ENCODE data around the gene GMPS.
"Not testable (repeated sequence)": the region's sequence is repeated elsewhere in the genome, so short reads cannot be mapped to it uniquely, and the experiment has no call there.

Gene GMPS

GRCh38 chr3:155872904-155873646 lies 2.6 kb downstream of the GMPS start:
- FAIRE-seq, result no peak

GRCh38 chr3:155876037-155876436 lies 5.6 kb downstream of the GMPS start:
- FAIRE-seq, result no peak

GRCh38 chr3:155876503-155876902 lies 6.1 kb downstream of the GMPS start:
- no peak for FAIRE-seq

DNA sequence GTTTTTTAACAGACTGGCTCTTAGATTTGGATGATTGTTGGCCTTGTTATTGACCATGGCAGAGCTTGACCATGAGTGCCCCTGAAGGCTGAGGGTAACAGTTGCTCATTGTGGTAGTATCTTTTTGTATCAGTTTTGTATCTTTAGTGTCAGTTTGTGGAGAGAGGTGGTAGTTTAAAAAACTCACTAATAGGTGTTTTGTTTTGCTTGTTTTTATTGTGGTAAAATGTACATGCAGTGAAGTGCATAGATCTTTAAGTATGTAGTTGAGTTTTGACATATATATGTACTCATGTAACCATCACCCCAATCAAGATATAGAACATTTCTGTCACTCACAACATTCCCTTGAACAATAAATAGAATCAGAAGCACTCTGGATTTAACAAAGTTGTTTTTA lies 9.8 kb downstream of the GMPS start:
- no peak for FAIRE-seq

DNA sequence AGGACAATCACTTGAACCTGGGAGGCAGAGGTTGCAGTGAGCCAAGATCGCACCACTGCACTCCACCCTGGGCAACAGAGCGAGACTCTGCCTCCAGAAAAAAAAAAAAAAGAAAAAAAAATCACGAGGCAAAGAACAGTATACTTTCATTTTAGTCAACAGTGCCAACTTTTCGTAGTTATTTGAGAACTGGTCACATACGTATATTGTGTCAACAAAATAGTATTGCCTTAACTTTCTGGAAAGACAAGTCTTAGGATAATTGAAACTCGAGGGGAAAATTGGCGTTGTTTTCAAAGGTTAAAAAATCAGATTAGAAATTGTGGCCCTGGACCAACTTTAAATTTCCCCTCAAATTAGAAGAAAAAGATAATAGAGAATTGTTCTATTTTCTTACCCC lies 13.8 kb downstream of the GMPS start:
- FAIRE-seq, result no peak

GRCh38 chr3:155885292-155885691 lies 14.8 kb downstream of the GMPS start:
- FAIRE-seq, result peak; percentile 30

DNA sequence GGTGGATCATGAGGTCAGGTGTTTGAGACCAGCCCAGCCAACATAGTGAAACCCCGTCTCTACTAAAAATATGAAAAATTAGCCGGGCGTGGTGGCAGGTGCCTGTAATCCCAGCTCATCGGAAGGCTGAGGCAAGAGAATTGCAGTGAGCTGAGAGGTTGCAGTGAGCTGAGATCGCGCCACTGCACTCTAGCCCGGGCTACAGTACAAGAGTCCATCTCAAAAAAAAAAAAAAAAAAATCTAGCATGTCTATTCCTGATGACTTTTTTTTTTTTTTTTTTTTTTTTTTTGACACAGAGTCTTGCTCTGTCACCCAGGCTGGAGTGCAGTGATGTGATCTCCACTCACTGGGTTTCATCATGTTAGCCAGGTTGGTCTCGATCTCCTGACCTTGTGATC lies 15.9 kb downstream of the GMPS start:
- not testable (repeated sequence) for FAIRE-seq

DNA sequence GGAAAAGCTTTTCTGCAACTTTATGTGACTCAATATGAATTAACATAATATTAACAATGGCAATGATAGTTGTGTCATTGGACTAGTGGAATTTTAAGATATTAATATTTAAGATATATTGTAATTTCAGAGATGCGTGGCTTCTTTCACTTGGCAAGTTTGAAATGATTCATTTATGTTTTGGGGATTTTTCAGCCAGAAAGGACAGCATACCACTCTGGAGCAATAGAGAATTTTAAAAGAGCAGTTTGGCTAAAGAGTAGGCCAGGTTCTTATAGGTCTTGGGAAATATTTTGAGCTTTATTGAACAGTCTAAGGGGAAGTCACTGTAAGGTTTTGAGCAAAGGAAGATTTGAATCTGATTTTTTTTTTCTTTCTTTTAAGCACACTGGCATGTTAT lies 16.5 kb downstream of the GMPS start:
- no peak for FAIRE-seq

GRCh38 chr3:155889212-155889611 lies 18.8 kb downstream of the GMPS start:
- no peak for FAIRE-seq

GRCh38 chr3:155889952-155890351 lies 19.5 kb downstream of the GMPS start:
- no peak for FAIRE-seq

GRCh38 chr3:155890671-155891190 lies 20.3 kb downstream of the GMPS start:
- FAIRE-seq, result no peak

DNA sequence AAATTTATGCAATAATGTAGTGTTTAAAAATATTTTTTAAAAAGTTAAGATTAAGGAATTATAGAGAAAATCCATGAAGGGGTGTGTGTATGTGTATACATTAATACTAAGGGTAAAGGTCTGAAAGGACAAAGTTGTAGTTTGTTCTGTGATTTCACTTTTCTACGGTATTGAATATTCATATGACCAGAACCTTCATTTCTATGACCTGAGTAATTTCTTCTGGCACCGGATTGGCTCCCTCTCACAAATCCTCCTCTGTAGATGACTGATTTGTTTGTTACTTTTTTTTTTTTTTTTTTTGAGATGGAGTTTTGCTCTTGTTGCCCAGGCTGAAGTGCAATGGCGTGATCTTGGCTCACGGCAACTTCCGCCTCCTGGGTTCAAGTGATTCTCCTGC lies 20.9 kb downstream of the GMPS start:
- FAIRE-seq, result no peak

GRCh38 chr3:155895379-155895900 lies 25.0 kb downstream of the GMPS start:
- FAIRE-seq, result no peak

DNA sequence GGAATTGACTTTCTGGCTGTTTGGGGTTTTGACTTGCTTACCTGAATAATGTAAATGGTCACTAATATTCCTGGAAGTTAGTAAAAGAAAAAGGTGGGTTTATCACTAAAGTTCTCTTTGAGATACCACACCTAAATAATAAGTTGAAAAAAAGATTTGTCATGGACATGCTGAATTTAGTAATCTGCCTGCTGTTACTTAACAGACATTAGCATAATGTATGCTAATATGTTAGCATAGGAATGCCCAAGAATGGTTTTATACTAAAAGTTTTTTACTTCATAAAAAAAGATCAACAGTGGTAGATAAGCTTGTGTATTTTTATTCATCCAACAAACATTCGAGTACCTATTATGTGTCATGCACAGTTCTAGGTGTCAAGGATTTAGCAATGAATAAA lies 36.5 kb downstream of the GMPS start:
- no peak for FAIRE-seq

GRCh38 chr3:155908086-155908485 lies 37.6 kb downstream of the GMPS start:
- no peak for FAIRE-seq

DNA sequence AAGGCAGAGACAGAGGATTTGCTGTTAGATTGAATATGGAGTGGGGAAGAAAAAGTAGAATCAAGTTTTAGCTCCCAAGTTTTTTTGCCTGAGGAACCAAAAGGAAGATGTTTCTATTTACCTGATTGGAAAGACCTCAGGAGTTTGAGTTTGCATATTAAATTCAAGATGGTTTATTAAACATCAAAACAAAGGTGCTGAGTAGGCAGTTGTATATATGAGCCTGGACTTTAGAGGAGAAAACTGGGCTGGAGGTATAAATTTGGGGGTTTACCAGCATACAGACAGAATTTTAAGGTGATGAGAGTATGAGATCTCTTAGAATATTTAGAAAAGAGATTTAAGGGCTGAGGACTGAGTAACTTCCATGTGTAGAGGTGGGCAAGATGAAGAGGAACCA lies 38.2 kb downstream of the GMPS start:
- FAIRE-seq, result no peak

DNA sequence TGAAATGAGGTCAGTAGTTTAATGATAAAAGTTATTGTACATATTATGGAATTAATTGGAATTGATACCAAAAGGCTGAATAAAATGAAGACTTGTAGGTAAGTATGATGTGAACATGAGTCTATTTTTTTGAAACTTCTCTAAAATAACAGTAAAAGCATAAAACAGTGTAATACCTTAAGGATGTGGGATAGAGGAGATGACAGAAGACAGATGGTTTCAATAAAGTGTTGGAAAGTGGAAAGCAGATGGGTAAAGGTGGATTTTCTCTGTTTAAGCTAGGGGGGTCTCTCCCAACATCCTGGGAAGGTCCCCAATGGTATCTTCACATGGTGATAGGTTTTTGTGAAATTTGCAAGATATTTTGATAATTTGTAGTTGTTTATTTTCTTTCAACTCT lies 41.6 kb downstream of the GMPS start:
- peak; percentile 50 for FAIRE-seq

GRCh38 chr3:155912579-155913190 lies 42.2 kb downstream of the GMPS start:
- FAIRE-seq, result no peak

DNA sequence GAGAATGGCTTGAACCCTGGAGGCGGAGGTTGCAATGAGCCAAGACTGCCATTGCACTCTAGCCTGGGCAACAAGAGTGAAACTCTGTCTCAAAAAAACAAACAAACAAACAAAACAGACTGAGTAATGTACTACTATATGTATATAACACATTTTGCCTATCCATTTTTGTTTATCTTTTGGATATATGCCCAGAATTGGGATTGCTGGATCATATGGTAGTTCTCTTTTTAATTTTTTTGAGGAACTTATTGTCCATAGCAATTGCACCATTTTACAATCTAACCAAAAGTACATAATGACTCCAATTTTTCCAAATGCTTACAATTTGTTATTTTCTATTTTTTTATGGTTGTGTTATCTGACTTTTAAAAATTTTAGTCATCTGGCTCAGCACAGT lies 47.3 kb downstream of the GMPS start:
- FAIRE-seq, result no peak

DNA sequence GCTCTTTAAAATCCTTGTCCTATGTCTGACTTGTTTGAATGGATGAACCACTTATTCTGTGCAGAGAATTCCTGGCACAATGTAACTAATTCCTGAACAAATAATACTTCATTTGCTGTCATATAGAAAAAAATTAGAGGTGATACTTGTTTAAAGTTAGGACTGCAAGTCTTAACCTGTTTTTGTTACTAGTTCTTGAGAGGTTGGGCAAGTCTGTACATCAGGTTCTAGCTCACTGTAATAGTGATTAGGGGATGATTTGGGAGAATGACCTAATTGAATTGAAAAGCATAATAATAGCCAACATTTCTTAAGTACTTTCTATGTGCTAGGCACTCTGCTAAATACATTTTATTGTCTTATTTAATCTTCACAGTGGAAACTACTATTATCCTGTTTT lies 49.3 kb downstream of the GMPS start:
- no peak for FAIRE-seq

DNA sequence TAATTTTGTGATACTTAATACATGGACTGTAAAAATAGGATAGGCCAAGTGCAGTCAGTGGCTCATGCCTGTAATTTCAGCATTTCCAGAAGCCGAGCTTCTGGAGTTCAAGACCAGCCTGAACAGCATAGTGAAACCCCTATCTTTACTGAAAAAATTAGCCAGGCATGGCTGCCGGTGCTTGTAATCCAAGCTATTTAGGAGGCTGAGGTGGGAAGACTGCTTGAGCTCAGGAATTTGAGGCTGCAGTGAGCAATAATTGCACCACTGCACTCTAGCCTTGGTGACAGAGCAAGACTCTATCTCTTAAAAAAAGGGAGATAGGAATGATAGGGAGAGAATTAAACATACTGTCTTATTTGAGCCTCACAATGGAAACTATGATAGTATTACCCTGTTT lies 51.0 kb downstream of the GMPS start:
- no peak for FAIRE-seq

DNA sequence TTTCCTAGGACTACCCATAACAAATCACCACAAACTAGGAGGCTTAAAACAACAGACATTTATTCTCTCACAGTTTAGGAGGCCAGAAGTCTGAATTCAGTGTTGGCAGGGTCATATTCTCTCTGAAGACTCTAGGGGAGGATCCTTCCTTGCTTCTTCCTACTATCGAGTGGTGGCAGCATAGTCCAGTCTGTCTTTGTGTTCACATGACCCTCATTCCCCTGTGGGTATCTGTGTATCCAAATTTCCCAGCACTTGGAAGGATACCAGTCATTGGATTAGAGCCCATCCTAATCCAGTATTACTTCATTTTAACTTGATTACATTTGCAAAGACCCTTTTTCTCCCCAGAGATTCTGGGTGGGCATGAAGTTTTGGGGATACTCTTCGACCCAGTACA lies 63.8 kb downstream of the GMPS start:
- FAIRE-seq, result no peak

- FAIRE-seq, result no peak
Measured at GRCh38 chr3:155938409-155938808, 68.0 kb downstream of the GMPS start.

DNA sequence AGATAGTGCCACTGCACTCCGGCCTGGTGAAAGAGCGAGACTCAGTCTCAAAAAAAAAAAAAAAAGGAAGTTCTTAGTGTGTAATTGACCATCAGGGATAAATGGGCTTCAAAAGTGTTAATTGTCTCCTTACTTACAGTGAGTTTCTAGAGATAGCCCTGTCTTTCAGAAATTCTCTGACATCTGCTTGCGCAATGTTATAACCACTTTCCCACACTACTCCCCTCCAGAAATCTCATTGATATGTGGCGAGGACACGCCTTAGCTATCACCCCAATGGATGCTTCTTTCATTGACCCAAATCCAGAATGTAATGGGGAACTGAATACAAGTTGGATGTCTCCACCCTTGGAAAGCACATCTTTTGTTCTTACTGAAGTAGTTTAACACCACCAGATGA lies 70.9 kb downstream of the GMPS start:
- FAIRE-seq, result no peak

DNA sequence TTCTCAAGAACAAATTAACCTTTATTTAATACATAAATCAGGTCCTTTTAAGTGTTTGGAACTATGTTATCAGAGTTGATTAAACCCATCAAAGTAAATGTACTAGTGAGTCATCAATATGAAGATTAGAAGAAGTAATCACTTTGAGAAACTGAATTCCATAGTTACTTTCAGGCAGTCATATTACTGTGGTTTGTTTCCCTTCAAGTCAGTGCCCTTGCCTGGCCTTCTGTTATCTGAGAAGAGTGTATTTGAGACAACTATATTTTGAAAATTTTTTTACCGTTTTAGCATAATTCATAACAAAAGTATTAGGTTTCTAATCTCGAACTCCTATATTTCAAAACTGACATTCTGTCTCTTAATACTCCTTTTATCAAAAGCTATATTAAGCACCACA lies 73.6 kb downstream of the GMPS start:
- no peak for FAIRE-seq

All from G401.6 (cell line).